ENCODE results near the gene NXPE1.

DNA sequence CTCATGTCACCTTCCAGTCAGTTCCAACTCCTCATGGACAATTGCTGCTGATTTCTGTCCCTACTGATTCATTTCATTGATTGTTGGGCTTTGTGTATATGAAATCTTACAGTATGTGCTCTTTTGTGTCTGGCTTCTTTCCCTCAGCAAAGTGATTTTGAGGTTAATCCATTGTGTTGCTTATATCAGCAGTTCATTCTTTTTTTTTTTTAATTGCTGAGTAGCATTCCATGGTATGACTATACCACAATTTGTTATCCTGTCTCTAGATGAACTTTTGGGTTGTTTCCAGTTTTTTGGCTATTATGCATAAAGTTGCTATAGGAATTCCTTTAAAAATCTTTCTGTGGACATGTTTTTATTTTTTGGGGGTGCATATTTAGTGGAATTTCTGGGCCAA lies 59.9 kb downstream of the NXPE1 start:
- TF ChIP-seq, protein P1, sequence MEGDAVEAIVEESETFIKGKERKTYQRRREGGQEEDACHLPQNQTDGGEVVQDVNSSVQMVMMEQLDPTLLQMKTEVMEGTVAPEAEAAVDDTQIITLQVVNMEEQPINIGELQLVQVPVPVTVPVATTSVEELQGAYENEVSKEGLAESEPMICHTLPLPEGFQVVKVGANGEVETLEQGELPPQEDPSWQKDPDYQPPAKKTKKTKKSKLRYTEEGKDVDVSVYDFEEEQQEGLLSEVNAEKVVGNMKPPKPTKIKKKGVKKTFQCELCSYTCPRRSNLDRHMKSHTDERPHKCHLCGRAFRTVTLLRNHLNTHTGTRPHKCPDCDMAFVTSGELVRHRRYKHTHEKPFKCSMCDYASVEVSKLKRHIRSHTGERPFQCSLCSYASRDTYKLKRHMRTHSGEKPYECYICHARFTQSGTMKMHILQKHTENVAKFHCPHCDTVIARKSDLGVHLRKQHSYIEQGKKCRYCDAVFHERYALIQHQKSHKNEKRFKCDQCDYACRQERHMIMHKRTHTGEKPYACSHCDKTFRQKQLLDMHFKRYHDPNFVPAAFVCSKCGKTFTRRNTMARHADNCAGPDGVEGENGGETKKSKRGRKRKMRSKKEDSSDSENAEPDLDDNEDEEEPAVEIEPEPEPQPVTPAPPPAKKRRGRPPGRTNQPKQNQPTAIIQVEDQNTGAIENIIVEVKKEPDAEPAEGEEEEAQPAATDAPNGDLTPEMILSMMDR (conservative IDR thresholded peaks at IDR 0.05; ENCODE audit: low read depth, low read length), result no peak
- no peak for TF ChIP-seq EZH2 (IDR thresholded peaks at IDR 0.05; ENCODE audit: borderline replicate concordance, low read depth, low read length, poor library complexity, severe bottlenecking)
